Endometrial microvascular endothelial cells (primary cell): ENCODE data around the gene OPN1LW. TPM values are rescaled to one million over a fixed set of nuclear protein-coding genes. Genes with fewer than 3 reads are reported as not detected.
"Not testable (repeated sequence)": the region's sequence is repeated elsewhere in the genome, so short reads cannot be mapped to it uniquely, and the experiment has no call there.

Experiments used
- in situ Hi-C: cut with HindIII; loops from 2 replicates; pipeline ENCODE4 v1.10.0; 2017; ENCODE audit warnings: low sequenced_read_pairs, low pct_unique_long_range_greater_than_20kb; ENCODE audit errors: inconsistent ontology term
- total RNA-seq: library from RNA; depleted of rRNA; stranded (reverse); fragments of >200 nt; gene quantifications from one replicate; pipeline ENCODE4 v1.2.3, GENCODE V29; 2015; ENCODE audit errors: inconsistent ontology term

The OPN1LW gene
- total RNA-seq, 1 donor from 2014 or later = not detected

GRCh38 chrX:154192846-154193245 lies 48.8 kb downstream of the OPN1LW start:
- in situ Hi-C loops = not testable (repeated sequence)

- in situ Hi-C loops = not testable (repeated sequence)
Measured at GRCh38 chrX:154194316-154194715, 50.3 kb downstream of the OPN1LW start.

GRCh38 chrX:154196466-154196865 lies 52.4 kb downstream of the OPN1LW start:
- in situ Hi-C loops = not testable (repeated sequence)

Other genes with a start within 250 kb of the OPN1LW start
- gene AVPR2, start 239.6 kb upstream of the OPN1LW start, total RNA-seq = not detected
- 15.4 TPM for gene ARHGAP4, start 218.0 kb upstream of the OPN1LW start, total RNA-seq
- 216 TPM for gene NAA10, start 209.2 kb upstream of the OPN1LW start, total RNA-seq
- gene RENBP, start 199.6 kb upstream of the OPN1LW start, total RNA-seq = not detected
- gene HCFC1, start 172.4 kb upstream of the OPN1LW start, total RNA-seq = 44.8 TPM
- gene TMEM187, start 171.5 kb upstream of the OPN1LW start, total RNA-seq = 9.8 TPM
- gene IRAK1, start 124.3 kb upstream of the OPN1LW start, total RNA-seq = 156 TPM
- gene MECP2, start 46.5 kb upstream of the OPN1LW start, total RNA-seq = 20.5 TPM
- not detected for gene OPN1MW, start 38.4 kb downstream of the OPN1LW start, total RNA-seq
- gene OPN1MW2, start 75.5 kb downstream of the OPN1LW start, total RNA-seq = not detected
- not detected for gene OPN1MW3, start 113.3 kb downstream of the OPN1LW start, total RNA-seq
- gene TEX28, start 150.9 kb downstream of the OPN1LW start, total RNA-seq = not detected
- gene TKTL1, start 151.6 kb downstream of the OPN1LW start, total RNA-seq = not detected
- gene FLNA, start 230.4 kb downstream of the OPN1LW start, total RNA-seq = 1,820 TPM
- 67.0 TPM for gene EMD, start 235.1 kb downstream of the OPN1LW start, total RNA-seq